Endothelial cell of umbilical vein (primary cell): ENCODE data around the gene MLLT1.

Experiments
- CTCF ChIP-seq, 2 donors: IDR thresholded peaks; 1 replicate in 1 of 2; 2 replicates in 1 of 2; pipeline ENCODE4 v1.5.1; 2011; ENCODE audit warnings: low read length in 2 of 2, mild to moderate bottlenecking in 2 of 2, moderate library complexity in 2 of 2, control low read depth in 1 of 2, inconsistent platforms in 1 of 2, low read depth in 1 of 2; ENCODE audit not compliant: insufficient read depth in 1 of 2; ENCODE audit errors: extremely low read depth in 1 of 2
- EZH2 ChIP-seq: IDR thresholded peaks from 2 replicates; pipeline ENCODE4 v1.6.1; 2012; ENCODE audit warnings: borderline replicate concordance, low read depth, mild to moderate bottlenecking, moderate library complexity, low read length, inconsistent platforms; ENCODE audit not compliant: severe bottlenecking
- GATA2 ChIP-seq: IDR thresholded peaks from 2 replicates; pipeline ENCODE4 v1.7.0; 2011; ENCODE audit warnings: low read depth, mild to moderate bottlenecking, moderate library complexity, mixed read lengths, low read length; ENCODE audit not compliant: insufficient read length, insufficient read depth
- JUN ChIP-seq: IDR thresholded peaks from 2 replicates; pipeline ENCODE4 v1.6.1; 2011; ENCODE audit warnings: borderline replicate concordance, low read depth; ENCODE audit not compliant: insufficient read length, insufficient read depth
- POLR2A ChIP-seq: IDR thresholded peaks from 2 replicates; pipeline ENCODE4 v1.6.1; 2012; ENCODE audit warnings: low read depth, mild to moderate bottlenecking, control low read depth, low read length
- POLR2AphosphoS5 ChIP-seq: IDR thresholded peaks from 2 replicates; pipeline ENCODE4 v1.6.1; 2012; ENCODE audit warnings: low read depth, mild to moderate bottlenecking, control low read depth, low read length, moderate library complexity; ENCODE audit not compliant: insufficient read depth
- TF ChIP-seq, protein P1 (sequence below): IDR thresholded peaks from 2 replicates; pipeline ENCODE4 v1.6.1; 2011; ENCODE audit not compliant: insufficient read depth, insufficient read length

DNA sequence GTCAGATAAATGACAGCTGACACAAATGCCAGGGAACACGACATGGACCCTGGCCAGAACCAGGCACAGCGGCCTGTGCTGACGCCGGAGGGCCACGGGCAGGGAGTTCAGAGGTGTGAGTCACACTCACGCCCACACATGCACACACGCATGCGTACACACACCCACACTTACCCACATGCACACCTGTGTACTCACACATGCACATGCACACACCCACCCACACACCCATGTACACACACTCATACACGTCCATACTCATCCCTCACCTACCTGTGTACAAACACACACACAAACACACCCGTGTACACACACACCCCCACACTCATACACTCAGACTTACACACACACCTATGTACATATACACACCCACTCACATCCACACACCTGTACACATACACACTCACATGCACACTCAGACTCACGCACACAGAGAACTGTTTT lies 40.4 kb downstream of the MLLT1 start:
- TF ChIP-seq POLR2A, result no peak
- peak; percentile 15 for TF ChIP-seq POLR2AphosphoS5
- no peak for TF ChIP-seq CTCF (IDR thresholded peaks at IDR 0.05; ENCODE audit: extremely low read depth in 1 of 2, insufficient read depth in 1 of 2, low read depth in 1 of 2, low read length in 2 of 2)
- TF ChIP-seq, protein P1, sequence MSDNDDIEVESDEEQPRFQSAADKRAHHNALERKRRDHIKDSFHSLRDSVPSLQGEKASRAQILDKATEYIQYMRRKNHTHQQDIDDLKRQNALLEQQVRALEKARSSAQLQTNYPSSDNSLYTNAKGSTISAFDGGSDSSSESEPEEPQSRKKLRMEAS, result peak; percentile 62
- no peak for TF ChIP-seq EZH2
- no peak for TF ChIP-seq GATA2
- TF ChIP-seq JUN, result peak; percentile 47
